ENCODE results near the gene RXRA.

DNA sequence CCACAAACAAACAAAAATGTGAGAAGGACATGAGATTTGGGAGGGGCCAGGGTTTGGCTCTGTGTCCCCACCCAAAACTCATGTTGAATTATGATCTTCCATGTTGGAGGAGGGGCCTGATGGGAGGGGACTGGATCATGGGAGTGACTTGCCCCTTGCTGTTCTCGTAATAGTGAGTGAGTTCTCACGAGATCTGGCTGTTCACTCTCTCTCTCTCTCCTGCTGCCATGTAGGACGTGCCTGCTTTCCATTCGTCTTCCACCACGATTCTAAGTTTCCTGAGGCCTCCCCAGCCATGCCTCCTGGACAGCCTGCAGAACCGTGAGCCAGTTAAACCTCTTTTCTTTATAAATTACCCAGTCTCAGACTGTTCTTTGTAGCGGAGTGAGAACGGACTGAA lies 118.7 kb downstream of the RXRA start:
- TF ChIP-seq POLR2AphosphoS5 (IDR thresholded peaks at IDR 0.05) (no peak), POLR2A (IDR thresholded peaks at IDR 0.05) (no peak)
- TF ChIP-seq, protein P1, sequence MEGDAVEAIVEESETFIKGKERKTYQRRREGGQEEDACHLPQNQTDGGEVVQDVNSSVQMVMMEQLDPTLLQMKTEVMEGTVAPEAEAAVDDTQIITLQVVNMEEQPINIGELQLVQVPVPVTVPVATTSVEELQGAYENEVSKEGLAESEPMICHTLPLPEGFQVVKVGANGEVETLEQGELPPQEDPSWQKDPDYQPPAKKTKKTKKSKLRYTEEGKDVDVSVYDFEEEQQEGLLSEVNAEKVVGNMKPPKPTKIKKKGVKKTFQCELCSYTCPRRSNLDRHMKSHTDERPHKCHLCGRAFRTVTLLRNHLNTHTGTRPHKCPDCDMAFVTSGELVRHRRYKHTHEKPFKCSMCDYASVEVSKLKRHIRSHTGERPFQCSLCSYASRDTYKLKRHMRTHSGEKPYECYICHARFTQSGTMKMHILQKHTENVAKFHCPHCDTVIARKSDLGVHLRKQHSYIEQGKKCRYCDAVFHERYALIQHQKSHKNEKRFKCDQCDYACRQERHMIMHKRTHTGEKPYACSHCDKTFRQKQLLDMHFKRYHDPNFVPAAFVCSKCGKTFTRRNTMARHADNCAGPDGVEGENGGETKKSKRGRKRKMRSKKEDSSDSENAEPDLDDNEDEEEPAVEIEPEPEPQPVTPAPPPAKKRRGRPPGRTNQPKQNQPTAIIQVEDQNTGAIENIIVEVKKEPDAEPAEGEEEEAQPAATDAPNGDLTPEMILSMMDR (IDR thresholded peaks at IDR 0.05): no peak
